HEK293 (cell line): ENCODE results near the gene APC2.
A peak's percentile ranks its signal among the peaks of the same experiment; 100 is the strongest.

ENCODE experiments used
- CTCF ChIA-PET: fragments of 350-600 bp; formaldehyde crosslinking; extraction: SDS; loops from one replicate; lab custom pipeline; 2021; ENCODE audit warnings: antibody characterized with exemption; lab: Yijun Ruan, JAX
- POLR2A ChIA-PET: fragments of 300-600 bp; formaldehyde crosslinking; extraction: SDS; loops from one replicate; lab custom pipeline; 2020; ENCODE audit warnings: antibody characterized with exemption, inconsistent platforms; lab: Yijun Ruan, JAX
- H3K27ac ChIP-seq: fragments of 200-500 bp; sonication (Bioruptor generic); 2 replicates; pipeline ENCODE4 v1.5.1; 2014; ENCODE audit warnings: low read depth, low read length, control low read depth, inconsistent platforms; ENCODE audit errors: extremely low read depth
- H3K36me3 ChIP-seq, 2 experiments: fragments of 200-500 bp in 1 of 2; sonication (Bioruptor generic) in 1 of 2; 1 replicate in 1 of 2; 2 replicates in 1 of 2; pipeline ENCODE4 v1.5.1; 2014 to 2017; ENCODE audit warnings: inconsistent platforms in 2 of 2, low read length in 2 of 2; ENCODE audit not compliant: control insufficient read depth in 2 of 2, insufficient read depth in 1 of 2
- H3K4me1 ChIP-seq: fragments of 200-500 bp; sonication (Bioruptor generic); 2 replicates; pipeline ENCODE4 v1.5.1; 2014; ENCODE audit warnings: mild to moderate bottlenecking, low read length, inconsistent platforms; ENCODE audit not compliant: control insufficient read depth, insufficient read depth
- H3K4me3 ChIP-seq: 2 replicates; pipeline ENCODE4 v1.5.1; 2011; ENCODE audit warnings: low read depth, mild to moderate bottlenecking, control low read depth, low read length, moderate library complexity
- H3K9me3 ChIP-seq: fragments of 200-500 bp; sonication (Bioruptor generic); 2 replicates; pipeline ENCODE4 v1.5.1; 2014; ENCODE audit warnings: low read depth, low read length, inconsistent platforms; ENCODE audit not compliant: control insufficient read depth, insufficient read depth
- GFI1B ChIP-seq: fragments of 450-650 bp; formaldehyde crosslinking; IDR thresholded peaks from 2 replicates; pipeline ENCODE4 v1.5.1; 2016; ENCODE audit warnings: missing biosample characterization, missing genetic modification characterization
- GLI4 ChIP-seq: fragments of 450-650 bp; formaldehyde crosslinking; IDR thresholded peaks from 2 replicates; pipeline ENCODE4 v1.5.1; 2016; ENCODE audit warnings: missing biosample characterization, missing genetic modification characterization
- GLIS2 ChIP-seq: fragments of 450-650 bp; formaldehyde crosslinking; IDR thresholded peaks from 2 replicates; pipeline ENCODE4 v1.5.1; 2016; ENCODE audit warnings: missing biosample characterization, missing genetic modification characterization
- KLF9 ChIP-seq: fragments of 450-650 bp; formaldehyde crosslinking; IDR thresholded peaks from 2 replicates; pipeline ENCODE4 v1.5.1; 2016; ENCODE audit warnings: missing biosample characterization, missing genetic modification characterization, low read depth
- MYNN ChIP-seq: fragments of 450-650 bp; formaldehyde crosslinking; IDR thresholded peaks from 2 replicates; pipeline ENCODE4 v1.5.1; 2016; ENCODE audit warnings: missing biosample characterization, missing genetic modification characterization, borderline replicate concordance
- SP3 ChIP-seq: fragments of 450-650 bp; formaldehyde crosslinking; IDR thresholded peaks from 2 replicates; pipeline ENCODE4 v1.5.1; 2016; ENCODE audit warnings: missing biosample characterization, missing genetic modification characterization
- ZNF138 ChIP-seq: fragments of 450-650 bp; formaldehyde crosslinking; IDR thresholded peaks from 2 replicates; pipeline ENCODE4 v1.5.1; 2016; ENCODE audit warnings: missing biosample characterization, missing genetic modification characterization, borderline replicate concordance
- ZNF16 ChIP-seq: fragments of 450-650 bp; formaldehyde crosslinking; IDR thresholded peaks from 2 replicates; pipeline ENCODE4 v1.5.1; 2016; ENCODE audit warnings: low read depth, missing biosample characterization, missing genetic modification characterization
- ZNF175 ChIP-seq: fragments of 450-650 bp; formaldehyde crosslinking; IDR thresholded peaks from 2 replicates; pipeline ENCODE4 v1.5.1; 2016; ENCODE audit warnings: missing biosample characterization, missing genetic modification characterization
- ZNF280D ChIP-seq: fragments of 450-650 bp; formaldehyde crosslinking; IDR thresholded peaks from 2 replicates; pipeline ENCODE4 v1.5.1; 2016; ENCODE audit warnings: missing biosample characterization, missing genetic modification characterization
- ZNF37A ChIP-seq: fragments of 450-650 bp; IDR thresholded peaks from 2 replicates; pipeline ENCODE4 v1.5.1; 2018; ENCODE audit warnings: missing biosample characterization, missing genetic modification characterization
- ZNF501 ChIP-seq: fragments of 450-650 bp; formaldehyde crosslinking; IDR thresholded peaks from 2 replicates; pipeline ENCODE4 v1.5.1; 2016; ENCODE audit warnings: missing biosample characterization, missing genetic modification characterization
- ZNF530 ChIP-seq: fragments of 450-650 bp; formaldehyde crosslinking; IDR thresholded peaks from 2 replicates; pipeline ENCODE4 v1.5.1; 2016; ENCODE audit warnings: low read depth, missing biosample characterization, missing genetic modification characterization
- ZNF558 ChIP-seq: fragments of 450-650 bp; formaldehyde crosslinking; IDR thresholded peaks from 2 replicates; pipeline ENCODE4 v1.5.1; 2016; ENCODE audit warnings: missing biosample characterization, missing genetic modification characterization
- ZNF629 ChIP-seq: fragments of 450-650 bp; formaldehyde crosslinking; IDR thresholded peaks from 2 replicates; pipeline ENCODE4 v1.5.1; 2017; ENCODE audit warnings: missing biosample characterization, missing genetic modification characterization
- ZNF664 ChIP-seq: fragments of 450-650 bp; formaldehyde crosslinking; IDR thresholded peaks from 2 replicates; pipeline ENCODE4 v1.5.1; 2016; ENCODE audit warnings: missing biosample characterization, missing genetic modification characterization
- ZNF692 ChIP-seq: fragments of 450-650 bp; formaldehyde crosslinking; IDR thresholded peaks from 2 replicates; pipeline ENCODE4 v1.5.1; 2016; ENCODE audit warnings: missing biosample characterization, missing genetic modification characterization
- ZNF768 ChIP-seq: fragments of 450-650 bp; formaldehyde crosslinking; IDR thresholded peaks from 2 replicates; pipeline ENCODE4 v1.5.1; 2018; ENCODE audit warnings: missing biosample characterization, mild to moderate bottlenecking, missing genetic modification characterization
- ZNF792 ChIP-seq: fragments of 450-650 bp; formaldehyde crosslinking; IDR thresholded peaks from 2 replicates; pipeline ENCODE4 v1.5.1; 2016; ENCODE audit warnings: missing biosample characterization, missing genetic modification characterization
- ZSCAN30 ChIP-seq: fragments of 450-650 bp; IDR thresholded peaks from 2 replicates; pipeline ENCODE4 v1.5.1; 2018; ENCODE audit warnings: missing biosample characterization, mild to moderate bottlenecking, missing genetic modification characterization, moderate library complexity
- ZSCAN4 ChIP-seq: fragments of 450-650 bp; formaldehyde crosslinking; IDR thresholded peaks from 2 replicates; pipeline ENCODE4 v1.5.1; 2017; ENCODE audit warnings: missing biosample characterization, missing genetic modification characterization
- TF ChIP-seq, protein P1 (sequence below): fragments of 450-650 bp; formaldehyde crosslinking; IDR thresholded peaks from 2 replicates; pipeline ENCODE4 v1.5.1; 2016; ENCODE audit warnings: missing biosample characterization, missing genetic modification characterization
- TF ChIP-seq, protein P2 (sequence below): fragments of 450-650 bp; formaldehyde crosslinking; IDR thresholded peaks from 2 replicates; pipeline ENCODE4 v1.5.1; 2016; ENCODE audit warnings: missing biosample characterization, missing genetic modification characterization
- TF ChIP-seq, protein P3 (sequence below): fragments of 450-650 bp; formaldehyde crosslinking; IDR thresholded peaks from 2 replicates; pipeline ENCODE4 v1.5.1; 2016; ENCODE audit warnings: missing biosample characterization, missing genetic modification characterization
- TF ChIP-seq, protein P4 (sequence below): fragments of 450-650 bp; formaldehyde crosslinking; IDR thresholded peaks from 2 replicates; pipeline ENCODE4 v1.5.1; 2016; ENCODE audit warnings: missing biosample characterization, missing genetic modification characterization
- TF ChIP-seq, protein P5 (sequence below): fragments of 450-650 bp; IDR thresholded peaks from 2 replicates; pipeline ENCODE4 v1.5.1; 2018; ENCODE audit warnings: missing biosample characterization, missing genetic modification characterization

The APC2 gene

GRCh38 chr19:1478934-1479707, 29.2 kb downstream of the APC2 start, which contains the start of gene C19orf25:
Gene C19orf25 (minus strand): TSS chr19:1479215. CDS start chr19:1478903, 312 bp downstream.
- Histone ChIP-seq H3K4me3 (peak within 1 kb of the TSS; percentile 60), H3K36me3 (peaks cover 4 to 28% of the 10 kb centered on the region in 2 experiments; a peak in 2 of 3 replicates), H3K4me1 (no peaks in the 10 kb centered on the region), H3K27ac (peak within 1 kb of the TSS; percentile 90), H3K9me3 (no peaks in the 10 kb centered on the region)
- CTCF ChIA-PET, result interaction anchor here (0.6 kb wide), 1 partner anchor 15 kb away, joined by 4 read pairs; no protein-coding TSS in a partner anchor
- POLR2A ChIA-PET, result no interaction called here
- peak; percentile 85; the same call in 1 of the 2 replicates for TF ChIP-seq ZSCAN30 (tag by site-specific recombination)
- no peak for TF ChIP-seq ZNF138
- TF ChIP-seq GLIS2 (tag by site-specific recombination), result peak; percentile 55; the same call in 1 of the 2 replicates
- no peak for TF ChIP-seq GLI4 (tag by site-specific recombination)
- TF ChIP-seq ZNF664 (tag by site-specific recombination), result no peak
- peak; percentile 82 for TF ChIP-seq ZNF692 (tag by site-specific recombination)
- TF ChIP-seq, protein P1, sequence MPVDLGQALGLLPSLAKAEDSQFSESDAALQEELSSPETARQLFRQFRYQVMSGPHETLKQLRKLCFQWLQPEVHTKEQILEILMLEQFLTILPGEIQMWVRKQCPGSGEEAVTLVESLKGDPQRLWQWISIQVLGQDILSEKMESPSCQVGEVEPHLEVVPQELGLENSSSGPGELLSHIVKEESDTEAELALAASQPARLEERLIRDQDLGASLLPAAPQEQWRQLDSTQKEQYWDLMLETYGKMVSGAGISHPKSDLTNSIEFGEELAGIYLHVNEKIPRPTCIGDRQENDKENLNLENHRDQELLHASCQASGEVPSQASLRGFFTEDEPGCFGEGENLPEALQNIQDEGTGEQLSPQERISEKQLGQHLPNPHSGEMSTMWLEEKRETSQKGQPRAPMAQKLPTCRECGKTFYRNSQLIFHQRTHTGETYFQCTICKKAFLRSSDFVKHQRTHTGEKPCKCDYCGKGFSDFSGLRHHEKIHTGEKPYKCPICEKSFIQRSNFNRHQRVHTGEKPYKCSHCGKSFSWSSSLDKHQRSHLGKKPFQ (tag by site-specific recombination), result no peak
- TF ChIP-seq ZNF501 (tag by site-specific recombination), result no peak; the same call in 1 of the 2 replicates
- TF ChIP-seq ZNF175 (tag by site-specific recombination), result no peak
- peak; percentile 96 for TF ChIP-seq SP3 (tag by site-specific recombination)
- no peak for TF ChIP-seq ZSCAN4
- TF ChIP-seq ZNF530, result no peak
- TF ChIP-seq, protein P2, sequence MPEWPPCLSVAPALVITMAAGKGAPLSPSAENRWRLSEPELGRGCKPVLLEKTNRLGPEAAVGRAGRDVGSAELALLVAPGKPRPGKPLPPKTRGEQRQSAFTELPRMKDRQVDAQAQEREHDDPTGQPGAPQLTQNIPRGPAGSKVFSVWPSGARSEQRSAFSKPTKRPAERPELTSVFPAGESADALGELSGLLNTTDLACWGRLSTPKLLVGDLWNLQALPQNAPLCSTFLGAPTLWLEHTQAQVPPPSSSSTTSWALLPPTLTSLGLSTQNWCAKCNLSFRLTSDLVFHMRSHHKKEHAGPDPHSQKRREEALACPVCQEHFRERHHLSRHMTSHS (tag by site-specific recombination), result no peak
- TF ChIP-seq, protein P3, sequence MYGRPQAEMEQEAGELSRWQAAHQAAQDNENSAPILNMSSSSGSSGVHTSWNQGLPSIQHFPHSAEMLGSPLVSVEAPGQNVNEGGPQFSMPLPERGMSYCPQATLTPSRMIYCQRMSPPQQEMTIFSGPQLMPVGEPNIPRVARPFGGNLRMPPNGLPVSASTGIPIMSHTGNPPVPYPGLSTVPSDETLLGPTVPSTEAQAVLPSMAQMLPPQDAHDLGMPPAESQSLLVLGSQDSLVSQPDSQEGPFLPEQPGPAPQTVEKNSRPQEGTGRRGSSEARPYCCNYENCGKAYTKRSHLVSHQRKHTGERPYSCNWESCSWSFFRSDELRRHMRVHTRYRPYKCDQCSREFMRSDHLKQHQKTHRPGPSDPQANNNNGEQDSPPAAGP (tag by site-specific recombination), result peak; percentile 77
- TF ChIP-seq, protein P4, sequence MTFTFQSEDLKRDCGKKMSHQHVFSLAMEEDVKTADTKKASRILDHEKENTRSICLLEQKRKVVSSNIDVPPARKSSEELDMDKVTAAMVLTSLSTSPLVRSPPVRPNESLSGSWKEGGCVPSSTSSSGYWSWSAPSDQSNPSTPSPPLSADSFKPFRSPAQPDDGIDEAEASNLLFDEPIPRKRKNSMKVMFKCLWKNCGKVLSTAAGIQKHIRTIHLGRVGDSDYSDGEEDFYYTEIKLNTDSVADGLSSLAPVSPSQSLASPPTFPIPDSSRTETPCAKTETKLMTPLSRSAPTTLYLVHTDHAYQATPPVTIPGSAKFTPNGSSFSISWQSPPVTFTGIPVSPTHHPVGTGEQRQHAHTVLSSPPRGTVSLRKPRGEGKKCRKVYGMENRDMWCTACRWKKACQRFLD, result no peak
- TF ChIP-seq ZNF558 (tag by site-specific recombination), result no peak
- TF ChIP-seq ZNF16 (tag by site-specific recombination), result no peak
- peak; percentile 93 for TF ChIP-seq KLF9
- no peak for TF ChIP-seq GFI1B (tag by site-specific recombination)
- no peak for TF ChIP-seq MYNN
- no peak for TF ChIP-seq ZNF768 (tag by site-specific recombination)
- no peak for TF ChIP-seq ZNF37A (tag by site-specific recombination)
- TF ChIP-seq ZNF629 (tag by site-specific recombination), result peak; percentile 81
- no peak for TF ChIP-seq ZNF280D (tag by site-specific recombination)
- TF ChIP-seq, protein P5, sequence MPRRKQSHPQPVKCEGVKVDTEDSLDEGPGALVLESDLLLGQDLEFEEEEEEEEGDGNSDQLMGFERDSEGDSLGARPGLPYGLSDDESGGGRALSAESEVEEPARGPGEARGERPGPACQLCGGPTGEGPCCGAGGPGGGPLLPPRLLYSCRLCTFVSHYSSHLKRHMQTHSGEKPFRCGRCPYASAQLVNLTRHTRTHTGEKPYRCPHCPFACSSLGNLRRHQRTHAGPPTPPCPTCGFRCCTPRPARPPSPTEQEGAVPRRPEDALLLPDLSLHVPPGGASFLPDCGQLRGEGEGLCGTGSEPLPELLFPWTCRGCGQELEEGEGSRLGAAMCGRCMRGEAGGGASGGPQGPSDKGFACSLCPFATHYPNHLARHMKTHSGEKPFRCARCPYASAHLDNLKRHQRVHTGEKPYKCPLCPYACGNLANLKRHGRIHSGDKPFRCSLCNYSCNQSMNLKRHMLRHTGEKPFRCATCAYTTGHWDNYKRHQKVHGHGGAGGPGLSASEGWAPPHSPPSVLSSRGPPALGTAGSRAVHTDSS, result no peak
- no peak for TF ChIP-seq ZNF792 (tag by site-specific recombination)
